CD4-positive, alpha-beta T cell treated with Interleukin-17A for 1 hour (primary cell): ENCODE results near the gene SENP5.
"Not testable (repeated sequence)": the region's sequence is repeated elsewhere in the genome, so short reads cannot be mapped to it uniquely, and the experiment has no call there.

Experiments
- DNase-seq: peaks from one replicate; pipeline ENCODE4 v3.0.0-alpha.2; 2020

Gene SENP5

GRCh38 chr3:196944037-196944790, 76.5 kb downstream of the SENP5 start:
- DNase-seq = not testable (repeated sequence)

DNA sequence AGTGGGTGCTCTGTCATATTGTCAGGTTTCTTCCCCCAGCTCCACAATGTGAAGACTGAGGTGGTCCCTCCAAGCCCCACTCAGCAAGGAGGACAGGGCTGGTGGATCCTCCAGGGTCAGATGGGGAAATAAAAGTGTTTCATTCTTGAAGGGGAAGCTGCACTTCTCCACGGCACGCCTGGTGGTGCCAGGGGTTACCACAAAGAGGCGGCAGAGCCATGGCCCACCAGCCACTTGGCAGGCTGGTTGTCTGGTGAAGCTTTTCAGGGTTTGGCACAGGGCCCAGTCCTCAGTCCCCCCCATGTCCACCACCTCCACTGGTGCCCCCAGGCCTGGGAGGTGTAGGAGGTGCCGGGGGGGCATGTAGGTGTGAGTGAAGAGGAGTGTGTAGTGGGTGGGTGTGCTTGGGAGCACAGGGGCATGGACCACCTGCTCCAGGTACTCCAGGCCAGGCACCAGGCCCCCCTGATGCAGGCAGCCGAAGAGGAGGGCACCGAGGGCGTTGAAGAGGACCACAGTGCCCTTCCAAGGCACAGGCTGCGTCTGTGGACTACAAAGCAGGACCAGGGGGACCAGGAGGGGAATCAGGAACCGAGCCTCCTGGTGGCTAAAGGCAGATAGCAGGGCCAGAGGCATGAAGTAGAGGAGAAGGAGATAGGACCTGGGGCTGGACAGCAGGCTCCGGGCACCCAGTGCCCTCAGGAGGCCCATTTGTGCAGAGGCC, 79.6 kb downstream of the SENP5 start:
- no peak for DNase-seq

DNA sequence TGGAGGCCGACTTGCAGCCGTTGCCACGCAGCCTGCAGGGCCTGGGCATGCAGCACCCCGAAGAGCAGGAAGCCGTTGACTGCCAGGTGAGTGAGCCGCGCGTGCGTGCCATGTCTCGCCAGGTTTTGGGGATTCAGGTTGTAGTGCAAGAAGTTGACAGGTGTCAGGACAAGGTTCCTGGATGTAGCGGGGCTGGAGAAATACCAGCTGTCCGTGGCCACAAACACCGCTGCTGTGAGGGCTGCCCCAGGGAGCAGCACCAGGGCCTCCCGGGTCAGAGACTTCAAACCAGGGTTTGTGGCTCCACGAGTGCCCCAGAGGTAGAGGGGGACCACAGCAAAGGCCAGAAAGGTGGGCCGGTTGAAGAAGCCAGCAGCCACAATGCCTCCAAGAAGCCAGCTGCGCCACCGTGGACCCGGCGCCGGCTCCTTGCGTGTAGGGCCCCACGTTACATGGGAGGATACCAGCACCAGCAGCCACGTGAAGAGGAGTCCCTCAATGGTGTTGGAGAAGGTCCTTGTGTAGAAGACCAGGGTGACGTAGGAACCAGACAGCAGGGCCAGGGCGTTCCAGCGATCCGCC, 80.2 kb downstream of the SENP5 start:
- DNase-seq = no peak

DNA sequence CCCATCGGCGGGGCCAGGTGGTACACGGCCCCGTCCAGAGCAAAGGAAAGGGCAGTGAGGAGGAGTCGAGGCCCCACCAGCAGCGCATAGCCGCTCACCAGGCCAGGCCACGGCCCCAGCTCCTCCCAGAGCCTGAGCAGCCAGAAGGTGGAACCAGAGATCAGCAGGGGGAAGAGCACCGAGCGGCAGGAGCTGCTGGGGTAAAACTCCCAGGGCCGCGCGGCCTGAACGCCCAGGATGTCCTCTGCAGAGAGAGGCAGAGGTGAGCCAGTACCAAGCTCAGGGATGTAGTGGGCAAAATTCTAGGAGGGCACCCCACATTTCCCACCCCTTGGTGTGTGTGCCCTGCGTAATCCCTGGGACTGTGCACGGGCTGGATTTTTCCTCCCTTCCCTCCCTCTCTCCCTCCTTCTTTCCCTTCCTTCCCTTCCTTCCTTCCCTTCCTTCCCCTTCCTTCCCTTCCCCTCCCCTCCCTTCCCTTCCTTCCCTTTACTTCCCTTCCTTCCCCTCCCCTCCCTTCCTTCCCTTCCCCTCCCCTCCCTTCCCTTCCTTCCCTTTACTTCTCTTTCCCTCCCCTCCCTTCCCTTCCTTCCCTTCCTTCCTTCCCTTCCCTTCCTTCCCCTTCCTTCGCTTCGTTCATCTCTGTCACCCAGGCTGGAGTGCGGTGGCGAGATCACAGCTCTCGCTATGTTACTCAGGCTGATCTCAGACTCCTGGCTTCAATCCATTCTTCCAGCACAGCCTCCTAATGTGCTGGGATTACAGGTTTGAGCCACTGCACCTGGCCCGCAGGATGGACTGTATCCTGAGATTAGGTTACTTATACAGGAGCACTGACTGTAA, 80.9 kb downstream of the SENP5 start:
- no peak for DNase-seq

GRCh38 chr3:196949285-196949619, 81.5 kb downstream of the SENP5 start:
- DNase-seq = no peak

DNA sequence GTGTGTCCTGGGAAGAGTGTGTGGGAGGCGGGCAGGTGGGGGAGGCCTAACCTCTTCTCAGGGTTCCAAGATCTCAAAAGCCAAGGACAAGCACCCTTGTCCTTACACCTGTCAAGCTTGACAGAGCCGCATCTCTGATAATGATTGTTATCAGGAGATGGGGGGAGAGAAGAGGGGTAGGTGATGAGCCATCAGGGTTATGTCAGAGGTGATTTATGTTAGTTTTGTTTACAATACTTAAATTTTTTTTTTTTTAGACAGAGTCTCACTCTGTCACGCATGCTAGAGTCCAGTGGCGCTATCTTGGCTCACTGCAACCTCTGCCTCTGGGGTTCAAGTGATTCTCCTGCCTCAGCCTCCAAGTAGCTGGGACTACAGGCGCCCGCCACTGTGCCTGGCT, 82.0 kb downstream of the SENP5 start:
- no peak for DNase-seq

DNA sequence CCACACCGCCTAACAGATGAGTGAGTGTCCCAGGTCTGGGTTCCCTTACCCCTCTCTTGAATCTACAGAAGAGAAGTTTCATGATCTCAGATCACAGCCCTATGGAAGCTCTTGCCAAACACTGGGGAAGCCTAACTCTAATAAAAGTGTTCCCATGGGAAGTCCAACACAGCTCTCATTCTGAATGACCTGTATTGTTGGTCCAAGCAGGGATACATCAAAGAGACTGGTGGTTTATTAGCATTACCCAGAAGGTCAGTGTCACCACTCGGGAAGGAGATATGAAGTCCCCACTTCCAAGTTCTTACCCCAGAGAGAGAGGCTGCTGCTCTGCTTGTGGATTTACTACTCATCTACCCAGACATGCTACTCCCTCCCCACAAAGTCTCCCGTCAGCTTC, 83.7 kb downstream of the SENP5 start:
- no peak for DNase-seq

DNA sequence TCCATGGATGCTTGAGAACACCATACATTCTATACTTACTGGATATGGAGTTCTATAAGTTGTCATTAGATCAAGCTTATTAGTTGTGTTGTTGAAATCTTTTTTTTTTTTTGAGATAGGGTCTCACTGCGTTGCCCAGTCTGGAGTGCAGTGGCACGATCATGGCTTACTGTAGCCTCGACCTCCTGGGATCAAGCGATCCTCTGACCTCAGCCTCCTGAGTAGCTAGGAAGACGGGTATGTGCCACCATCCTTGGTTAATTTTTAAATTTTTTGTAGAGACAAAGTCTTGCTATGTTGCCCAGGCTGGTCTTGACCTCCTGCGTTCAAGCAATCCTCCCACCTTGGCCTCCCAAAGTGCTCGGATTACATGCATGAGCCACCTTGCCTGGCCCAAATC, 87.1 kb downstream of the SENP5 start:
- DNase-seq = no peak

DNA sequence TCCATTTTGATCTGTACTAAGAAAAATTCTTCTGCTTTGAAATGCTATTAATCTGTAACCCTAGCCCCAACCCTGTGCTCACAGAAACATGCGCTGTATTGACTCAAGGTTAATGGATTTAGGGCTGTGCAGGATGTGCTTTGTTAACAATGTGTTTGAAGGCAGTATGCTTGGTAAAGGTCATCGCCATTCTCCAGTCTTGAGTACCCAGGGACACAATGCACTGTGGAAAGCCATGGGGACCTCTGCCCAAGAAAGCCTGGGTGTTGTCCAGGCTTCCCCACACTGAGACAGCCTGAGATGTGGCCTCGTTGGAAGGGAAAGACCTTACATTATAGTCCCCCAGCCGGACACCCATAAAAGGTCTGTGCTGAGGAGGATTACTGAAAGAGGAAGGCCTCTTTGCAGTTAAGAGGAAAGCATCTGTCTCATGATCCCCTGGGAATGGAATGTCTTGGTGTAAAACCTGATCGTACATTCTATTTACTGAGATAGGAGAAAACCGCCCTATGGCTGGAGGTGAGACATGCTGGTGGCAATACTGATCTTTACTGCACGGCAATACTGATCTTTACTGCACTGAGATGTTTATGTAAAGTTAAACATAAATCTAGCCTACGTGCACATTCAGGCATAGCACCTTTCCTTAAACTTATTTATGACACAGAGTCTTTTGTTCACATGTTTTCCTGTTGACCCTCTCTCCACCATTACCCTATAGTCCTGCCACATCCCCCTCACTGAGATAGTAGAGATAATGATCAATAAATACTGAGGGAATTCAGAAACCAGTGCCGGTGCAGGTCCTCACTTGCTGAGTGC, 94.6 kb downstream of the SENP5 start:
- no peak for DNase-seq

GRCh38 chr3:196962930-196963630, 95.4 kb downstream of the SENP5 start:
- no peak for DNase-seq

DNA sequence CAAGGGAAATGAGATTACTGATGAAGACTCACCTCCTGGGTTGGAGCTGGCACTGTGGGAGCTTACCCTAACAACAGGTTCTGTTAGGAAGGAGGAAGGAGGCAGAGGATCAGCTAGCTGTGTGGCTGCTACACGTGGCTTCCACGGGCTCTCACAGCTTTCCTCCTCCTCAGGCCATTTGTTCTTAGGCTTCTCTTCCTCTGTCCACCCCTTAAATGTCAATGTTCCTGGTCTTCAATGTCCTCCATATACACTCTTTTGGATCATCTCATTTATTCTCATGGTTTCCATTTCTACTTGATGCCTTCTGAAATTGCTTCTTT, 95.9 kb downstream of the SENP5 start:
- no peak for DNase-seq

DNA sequence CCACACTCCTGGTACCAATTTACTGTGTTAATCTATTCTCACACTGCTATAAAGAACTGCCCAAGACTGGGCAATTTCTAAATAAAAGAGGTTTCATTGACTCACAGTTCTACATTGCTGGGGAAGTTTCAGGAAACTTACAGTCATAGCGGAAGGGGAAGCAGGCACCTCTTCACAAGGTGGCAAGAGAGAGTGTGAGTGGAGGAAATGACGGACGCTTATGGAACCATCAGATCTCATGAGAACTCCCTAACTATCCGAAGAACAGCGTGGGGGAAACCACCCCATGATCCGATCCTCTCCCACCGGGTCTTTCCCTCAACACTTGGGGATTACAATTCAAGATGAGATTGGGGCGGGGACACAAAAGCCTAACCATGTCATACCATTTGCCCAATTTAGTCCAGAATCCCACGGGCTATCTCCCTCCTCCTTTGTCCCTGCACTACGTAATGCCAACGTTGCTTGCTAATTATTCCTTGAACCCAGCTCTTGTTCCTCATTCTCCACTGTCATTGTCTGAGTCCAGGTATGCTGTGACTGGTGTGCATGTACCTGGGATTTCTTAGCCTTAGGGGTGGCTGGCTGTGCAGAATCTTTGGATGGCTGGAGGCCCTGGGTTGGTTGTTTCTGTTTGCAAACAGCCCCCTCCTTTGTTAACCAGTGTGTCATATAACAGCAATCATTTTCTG, 97.5 kb downstream of the SENP5 start:
- DNase-seq = no peak

- no peak for DNase-seq
These were observed 98.1 kb downstream of the SENP5 start for GRCh38 chr3:196965804-196966173.

- DNase-seq = no peak
These were observed 99.0 kb downstream of the SENP5 start for GRCh38 chr3:196966526-196967401.

- no peak for DNase-seq
These were observed 99.9 kb downstream of the SENP5 start for GRCh38 chr3:196967412-196968232.

GRCh38 chr3:196968233-196969133, 100.8 kb downstream of the SENP5 start, which contains the start of gene PIGZ:
PIGZ (minus strand) TSS chr3:196968833; CDS start chr3:196952031, 16,802 bp downstream.
- DNase-seq = peak; percentile 9

- peak; percentile 34 for DNase-seq
These were observed 101.5 kb downstream of the SENP5 start for GRCh38 chr3:196969134-196969659.
